ENCODE measurements around the gene FAM169A.

DNA sequence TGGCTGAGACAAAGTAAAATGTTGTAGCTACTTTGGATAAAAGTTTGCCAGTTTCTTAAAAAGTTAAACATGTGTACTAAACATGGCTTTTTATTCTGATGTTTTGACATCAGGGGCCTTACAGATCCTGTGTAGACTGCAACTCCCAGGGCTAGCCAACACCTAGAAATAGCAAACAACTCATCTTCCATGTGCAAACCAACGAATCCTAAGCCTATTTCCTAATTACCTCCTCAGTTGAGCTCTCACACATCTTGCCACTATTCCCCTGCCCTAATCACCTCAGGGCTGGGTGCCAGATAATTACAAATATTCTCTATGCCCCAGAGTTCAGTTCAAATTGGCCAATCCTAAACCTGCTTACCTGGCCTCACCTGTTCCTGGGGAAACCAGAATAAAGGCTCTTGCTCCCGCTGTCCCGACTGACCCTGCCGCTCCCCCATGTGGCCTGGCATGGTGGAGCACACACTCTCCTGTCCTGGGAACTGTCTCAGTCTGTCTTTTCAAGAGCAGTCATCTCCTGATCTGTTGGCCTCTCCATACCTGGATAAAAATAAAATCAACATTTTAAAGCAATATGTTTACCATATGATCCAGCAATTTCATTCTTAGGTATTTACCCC, 37.1 kb upstream of the FAM169A start:
- TF ChIP-seq EZH2 (IDR thresholded peaks at IDR 0.05; ENCODE audit: borderline replicate concordance, low read length) (no peak), CTCF (IDR thresholded peaks at IDR 0.05; ENCODE audit: low read length) (peak; percentile 44; the same call in 1 of the 2 replicates)

Data from OCI-LY1 (cell line).